K562 (cell line): ENCODE data around the gene SLC35A4. TPM values are rescaled to one million over a fixed set of nuclear protein-coding genes. Genes with fewer than 3 reads are reported as not detected.

Source experiments
- CBX3 ChIP-seq, 2 experiments: IDR thresholded peaks; 1 replicate in 1 of 2; 2 replicates in 1 of 2; pipeline ENCODE4 v1.6.1; 2012; ENCODE audit warnings: inconsistent platforms in 2 of 2, low read length in 2 of 2, borderline replicate concordance in 1 of 2, control low read depth in 1 of 2
- ETV1 ChIP-seq: fragments of 450-650 bp; conservative IDR thresholded peaks from 2 replicates; pipeline ENCODE4 v1.6.1; 2016; ENCODE audit warnings: missing genetic modification characterization, control low read depth, low read depth, missing compliant biosample characterization
- GATAD2B ChIP-seq: fragments of 450-650 bp; IDR thresholded peaks from 2 replicates; pipeline ENCODE4 v1.6.1; 2017; ENCODE audit warnings: mild to moderate bottlenecking, borderline replicate concordance
- GTF2E2 ChIP-seq: fragments of 200-800 bp; sonication (Bioruptor generic); IDR thresholded peaks from 2 replicates; pipeline ENCODE4 v1.6.1; 2016; ENCODE audit warnings: missing genetic modification characterization, missing compliant biosample characterization
- MIER1 ChIP-seq: fragments of 450-650 bp; IDR thresholded peaks from 2 replicates; pipeline ENCODE4 v1.6.1; 2016; ENCODE audit warnings: antibody characterized with exemption, mild to moderate bottlenecking, low read depth
- MXI1 ChIP-seq: IDR thresholded peaks from 2 replicates; pipeline ENCODE4 v1.6.1; 2011; ENCODE audit warnings: low read depth, mild to moderate bottlenecking, improper control_type of control experiment, low read length
- MYNN ChIP-seq, 2 experiments: sonication (generic); formaldehyde crosslinking in 1 of 2; IDR thresholded peaks; 2 replicates each; pipeline versions ENCODE4 v1.5.0 to v1.6.1; 2016 to 2020; ENCODE audit warnings: antibody characterized with exemption in 1 of 2, missing genetic modification reagents in 1 of 2
- NCOA2 ChIP-seq, 2 experiments: fragments of 450-650 bp; IDR thresholded peaks; 2 replicates each; pipeline ENCODE4 v1.6.1; 2018; ENCODE audit warnings: mild to moderate bottlenecking in 2 of 2, moderate library complexity in 1 of 2; ENCODE audit not compliant: partially characterized antibody in 2 of 2
- NCOR1 ChIP-seq: fragments of 450-650 bp; IDR thresholded peaks from 2 replicates; pipeline ENCODE4 v1.6.1; 2016; ENCODE audit warnings: mild to moderate bottlenecking, moderate library complexity
- NFIC ChIP-seq: fragments of 450-650 bp; IDR thresholded peaks from 2 replicates; pipeline ENCODE4 v1.6.1; 2017; ENCODE audit warnings: mild to moderate bottlenecking, inconsistent platforms
- OTX1 ChIP-seq: fragments of 450-650 bp; formaldehyde crosslinking; IDR thresholded peaks from 2 replicates; pipeline ENCODE4 v1.4.0; 2022; ENCODE audit warnings: mild to moderate bottlenecking
- POLR2AphosphoS5 ChIP-seq: IDR thresholded peaks from 2 replicates; pipeline ENCODE4 v1.6.1; 2011; ENCODE audit warnings: mild to moderate bottlenecking, low read depth, low read length, moderate library complexity; ENCODE audit not compliant: control insufficient read depth, insufficient read depth
- POLR2B ChIP-seq: fragments of 450-650 bp; IDR thresholded peaks from 2 replicates; pipeline ENCODE4 v1.6.1; 2018; ENCODE audit warnings: low read depth; ENCODE audit not compliant: partially characterized antibody
- POLR2G ChIP-seq: fragments of 200-400 bp; formaldehyde crosslinking; IDR thresholded peaks from 2 replicates; pipeline ENCODE4 v1.6.1; 2017; ENCODE audit warnings: low read depth, mild to moderate bottlenecking, antibody characterized with exemption, low read length, moderate library complexity
- SP1 ChIP-seq: sonication (generic); formaldehyde crosslinking; IDR thresholded peaks from 2 replicates; pipeline ENCODE4 v1.8.1; 2022; ENCODE audit warnings: mild to moderate bottlenecking, missing genetic modification reagents
- SP2 ChIP-seq: IDR thresholded peaks from 2 replicates; pipeline ENCODE4 v1.6.1; 2011; ENCODE audit warnings: mild to moderate bottlenecking, low read depth, low read length, moderate library complexity; ENCODE audit not compliant: poor library complexity, severe bottlenecking; ENCODE audit errors: extremely low read depth
- SRF ChIP-seq, 2 experiments: fragments of 250-450, 450-650 bp in 1 of 2; sonication (Bioruptor Pico) in 1 of 2; sonication (generic) in 1 of 2; formaldehyde crosslinking; IDR thresholded peaks; 2 replicates each; pipeline versions ENCODE4 v1.5.0 to v1.5.1; 2020 to 2022; ENCODE audit warnings: mild to moderate bottlenecking in 1 of 2, missing genetic modification reagents in 1 of 2
- TFE3 ChIP-seq: fragments of 450-650 bp; formaldehyde crosslinking; IDR thresholded peaks from 2 replicates; pipeline ENCODE4 v1.4.0; 2020; ENCODE audit warnings: mild to moderate bottlenecking, mixed read lengths
- ZBTB26 ChIP-seq: fragments of 450-650 bp; formaldehyde crosslinking; IDR thresholded peaks from 2 replicates; pipeline ENCODE4 v1.4.0; 2022; ENCODE audit warnings: missing genetic modification characterization
- ZFPM2 ChIP-seq: fragments of 250-450 bp; sonication (Bioruptor Pico); IDR thresholded peaks from 2 replicates; pipeline ENCODE4 v1.5.1; 2022; ENCODE audit warnings: mild to moderate bottlenecking
- ZNF436 ChIP-seq: fragments of 250-450, 450-650 bp; sonication (Bioruptor Pico); formaldehyde crosslinking; IDR thresholded peaks from 2 replicates; pipeline ENCODE4 v1.7.0; 2020; ENCODE audit warnings: mild to moderate bottlenecking
- ZNF449 ChIP-seq: fragments of 250-450 bp; sonication (Bioruptor Pico); IDR thresholded peaks from 2 replicates; pipeline ENCODE4 v1.8.0; 2022; ENCODE audit warnings: moderate library complexity, mild to moderate bottlenecking, inconsistent platforms
- ZNF644 ChIP-seq: fragments of 200-800 bp; sonication (Bioruptor generic); IDR thresholded peaks from 2 replicates; pipeline ENCODE4 v1.6.1; 2016; ENCODE audit warnings: low read depth, missing genetic modification characterization, missing compliant biosample characterization
- ZNF695 ChIP-seq: fragments of 450-650 bp; formaldehyde crosslinking; IDR thresholded peaks from 2 replicates; pipeline ENCODE4 v1.4.0; 2020; ENCODE audit warnings: mild to moderate bottlenecking, moderate library complexity
- polyA plus RNA-seq, 8 experiments: library from polyadenylated mRNA; depleted of rRNA in 4 of 8; stranded (reverse) in 5 of 8; unstranded in 3 of 8; fragments of >200 nt; fragmentation: Nextera tagmentation in 2 of 8; fragmentation: Illumina TruSeq in 1 of 8; extraction: Ambion mirVana in 2 of 8; extraction: Trizol in 1 of 8; gene quantifications; 2 replicates each; pipeline versions ENCODE4 v1.2.1 to v1.2.3, GENCODE V29; 2011 to 2014; ENCODE audit warnings: inconsistent platforms in 1 of 8, missing spikeins in 1 of 8
- total RNA-seq, 7 experiments: library from RNA; depleted of rRNA in 6 of 7; stranded (reverse); fragments of >200 nt in 6 of 7; fragmentation: Illumina TruSeq in 2 of 7; extraction: Trizol in 2 of 7; gene quantifications; 2 replicates each; pipeline versions ENCODE4 v1.2.1 to v1.2.3, GENCODE V29; 2011 to 2021; ENCODE audit warnings: low replicate concordance in 1 of 7

SLC35A4 gene
- total and polyA plus RNA-seq, 9 of the 15 experiments (the other 6 are each of a cell fraction or from before 2014, with no cell fraction given) = 21.8 to 171 (median 42.5) TPM

- 0 out of 2 replicates have a peak, but pooled peaks have one; percentile 5 for TF ChIP-seq ZBTB26 (CRISPR knock-in tag)
- TF ChIP-seq NCOA2 (IDR thresholded peaks at IDR 0.05; ENCODE audit: partially characterized antibody in 2 of 2) = no peak
- no peak for TF ChIP-seq ZNF644 (tag)
- peak in 1 of 2 experiments; percentile 30; a peak in 1 of 3 replicates for TF ChIP-seq CBX3 (IDR thresholded peaks at IDR 0.05; ENCODE audit: borderline replicate concordance in 1 of 2, low read length in 2 of 2)
- TF ChIP-seq POLR2B = peak; percentile 63
- peak; percentile 98 for TF ChIP-seq NFIC
- TF ChIP-seq ZNF695 (CRISPR knock-in tag) = no peak
- no peak for TF ChIP-seq GTF2E2 (tag)
- TF ChIP-seq ZNF436 (CRISPR knock-in tag) = no peak
- TF ChIP-seq SP1 (CRISPR knock-in tag) = no peak
- 0 out of 2 replicates have a peak, but pooled peaks have one; percentile 8 for TF ChIP-seq MYNN (IDR thresholded peaks at IDR 0.05)
- no peak for TF ChIP-seq MYNN (CRISPR knock-in tag; IDR thresholded peaks at IDR 0.05)
- TF ChIP-seq POLR2G = no peak
- TF ChIP-seq NCOR1 = no peak
- 0 out of 2 replicates have a peak, but pooled peaks have one; percentile 30 for TF ChIP-seq ETV1 (tag)
- TF ChIP-seq ZFPM2 (CRISPR knock-in tag) = no peak
- no peak for TF ChIP-seq GATAD2B
- peak; percentile 48 for TF ChIP-seq POLR2AphosphoS5
- no peak for TF ChIP-seq MIER1
- 0 out of 4 replicates have a peak, but pooled peaks of 1 of the 2 experiments have one; percentile 4 for TF ChIP-seq SRF (CRISPR knock-in tag; IDR thresholded peaks at IDR 0.05)
- TF ChIP-seq SP2 = no peak
- no peak for TF ChIP-seq MXI1
- no peak for TF ChIP-seq ZNF449 (CRISPR knock-in tag)
- 0 out of 2 replicates have a peak, but pooled peaks have one; percentile 38 for TF ChIP-seq OTX1
- TF ChIP-seq TFE3 (CRISPR knock-in tag) = no peak
Observed at GRCh38 chr5:140549237-140550144, 15.1 kb upstream of the SLC35A4 start (continued).
